Thoracic aorta (tissue), 2 donors: ENCODE data around the gene CAPN15. TPM values are rescaled to one million over a fixed set of nuclear protein-coding genes. Genes with fewer than 3 reads are reported as not detected.

Source experiments
- ATAC-seq: fragments of 150-250 bp; one replicate; pipeline ENCODE4 v1.8.0; 2017; ENCODE audit warnings: low read depth; ENCODE audit not compliant: insufficient number of reproducible peaks, low FRiP score
- DNase-seq: peaks from one replicate; pipeline ENCODE4 v3.0.0-alpha.2; 2020; ENCODE audit warnings: low spot score
- H3K27ac ChIP-seq, 2 donors: fragments of 200-600 bp; sonication (generic); 1 replicate in 1 of 2; 2 replicates in 1 of 2; pipeline ENCODE4 v1.5.1; 2016; ENCODE audit warnings: mild to moderate bottlenecking in 2 of 2, moderate library complexity in 2 of 2
- H3K27me3 ChIP-seq: fragments of 200-600 bp; sonication (generic); replicated peaks from 2 replicates; pipeline ENCODE4 v1.6.0; 2016; ENCODE audit warnings: mild to moderate bottlenecking; ENCODE audit not compliant: insufficient read depth
- H3K36me3 ChIP-seq: fragments of 200-600 bp; sonication (generic); one replicate; pipeline ENCODE4 v1.5.1; 2016
- H3K4me1 ChIP-seq, 2 donors: fragments of 200-600 bp; sonication (generic); 1 replicate in 1 of 2; 2 replicates in 1 of 2; pipeline versions ENCODE4 v1.5.1 to v1.6.0; 2016; ENCODE audit warnings: low read depth in 2 of 2, mild to moderate bottlenecking in 1 of 2; ENCODE audit not compliant: control insufficient read depth in 1 of 2
- H3K4me3 ChIP-seq: fragments of 200-600 bp; sonication (generic); 2 replicates; pipeline ENCODE4 v1.5.1; 2016; ENCODE audit warnings: mild to moderate bottlenecking
- H3K9me3 ChIP-seq: fragments of 200-600 bp; sonication (generic); 2 replicates; pipeline ENCODE4 v1.5.1; 2016
- total RNA-seq, 2 donors: library from RNA; depleted of rRNA; stranded (reverse); fragments of >200 nt; gene quantifications; one replicate each; pipeline versions ENCODE4 v1.1.0 to v1.2.3, GENCODE V29; 2016
- TF ChIP-seq, protein P1 (sequence below): fragments of 200-600 bp; sonication (generic); IDR thresholded peaks from one replicate; pipeline ENCODE4 v1.5.1; 2019; ENCODE audit warnings: antibody characterized with exemption

Gene CAPN15
- total RNA-seq, 2 donors from 2014 or later: 46.2 to 96.6 TPM

DNA sequence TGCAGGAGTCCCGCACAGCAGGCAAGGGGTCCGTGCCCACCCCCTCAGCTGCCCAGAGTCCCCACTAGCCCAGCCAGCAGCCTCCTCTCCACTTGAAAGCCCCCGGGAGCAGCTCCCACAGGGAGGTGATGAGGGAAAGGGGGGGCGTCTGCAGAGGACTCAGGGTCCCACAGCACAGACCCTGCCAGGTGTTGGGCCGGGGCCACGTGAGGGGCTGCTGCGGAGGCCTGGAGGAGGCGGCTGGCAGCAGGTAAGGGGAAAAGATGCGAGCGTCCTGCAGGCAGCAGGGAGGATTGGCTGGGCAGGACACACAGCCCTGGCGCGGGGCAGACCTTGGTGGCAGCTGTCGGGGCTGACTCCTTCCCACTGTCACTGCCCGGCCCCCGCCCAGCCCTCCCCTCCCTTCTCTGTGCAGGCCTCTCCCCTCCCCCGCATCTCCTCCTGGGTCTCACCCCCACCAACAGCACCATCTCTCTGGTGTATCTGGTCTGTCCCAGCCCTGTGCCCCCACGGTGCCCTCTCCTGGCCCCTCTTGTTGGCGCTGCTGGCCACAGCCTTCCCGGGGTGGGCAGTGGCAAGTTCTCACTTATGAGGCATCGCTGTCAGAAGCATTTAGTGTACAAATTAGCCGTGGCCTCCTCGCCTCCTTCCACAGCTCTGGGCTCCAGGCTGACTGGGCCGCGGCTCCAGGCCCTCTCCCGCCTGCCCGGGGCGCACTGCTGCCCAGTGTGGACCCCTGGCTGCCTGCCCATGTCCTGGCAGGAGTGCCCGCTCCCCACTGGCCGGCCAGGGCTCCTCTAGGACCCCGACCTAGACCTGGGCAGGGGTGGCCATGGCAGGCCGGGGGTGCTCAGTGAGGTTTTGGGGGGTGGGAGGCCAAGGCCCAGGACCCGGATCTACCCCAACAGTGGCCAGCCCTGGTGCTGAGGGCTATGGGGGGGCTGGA is 28.3 kb downstream of the CAPN15 start:
- TF ChIP-seq, protein P1, sequence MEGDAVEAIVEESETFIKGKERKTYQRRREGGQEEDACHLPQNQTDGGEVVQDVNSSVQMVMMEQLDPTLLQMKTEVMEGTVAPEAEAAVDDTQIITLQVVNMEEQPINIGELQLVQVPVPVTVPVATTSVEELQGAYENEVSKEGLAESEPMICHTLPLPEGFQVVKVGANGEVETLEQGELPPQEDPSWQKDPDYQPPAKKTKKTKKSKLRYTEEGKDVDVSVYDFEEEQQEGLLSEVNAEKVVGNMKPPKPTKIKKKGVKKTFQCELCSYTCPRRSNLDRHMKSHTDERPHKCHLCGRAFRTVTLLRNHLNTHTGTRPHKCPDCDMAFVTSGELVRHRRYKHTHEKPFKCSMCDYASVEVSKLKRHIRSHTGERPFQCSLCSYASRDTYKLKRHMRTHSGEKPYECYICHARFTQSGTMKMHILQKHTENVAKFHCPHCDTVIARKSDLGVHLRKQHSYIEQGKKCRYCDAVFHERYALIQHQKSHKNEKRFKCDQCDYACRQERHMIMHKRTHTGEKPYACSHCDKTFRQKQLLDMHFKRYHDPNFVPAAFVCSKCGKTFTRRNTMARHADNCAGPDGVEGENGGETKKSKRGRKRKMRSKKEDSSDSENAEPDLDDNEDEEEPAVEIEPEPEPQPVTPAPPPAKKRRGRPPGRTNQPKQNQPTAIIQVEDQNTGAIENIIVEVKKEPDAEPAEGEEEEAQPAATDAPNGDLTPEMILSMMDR: no peak
- H3K4me1 ChIP-seq: no peaks in the 10 kb centered on the region

DNA sequence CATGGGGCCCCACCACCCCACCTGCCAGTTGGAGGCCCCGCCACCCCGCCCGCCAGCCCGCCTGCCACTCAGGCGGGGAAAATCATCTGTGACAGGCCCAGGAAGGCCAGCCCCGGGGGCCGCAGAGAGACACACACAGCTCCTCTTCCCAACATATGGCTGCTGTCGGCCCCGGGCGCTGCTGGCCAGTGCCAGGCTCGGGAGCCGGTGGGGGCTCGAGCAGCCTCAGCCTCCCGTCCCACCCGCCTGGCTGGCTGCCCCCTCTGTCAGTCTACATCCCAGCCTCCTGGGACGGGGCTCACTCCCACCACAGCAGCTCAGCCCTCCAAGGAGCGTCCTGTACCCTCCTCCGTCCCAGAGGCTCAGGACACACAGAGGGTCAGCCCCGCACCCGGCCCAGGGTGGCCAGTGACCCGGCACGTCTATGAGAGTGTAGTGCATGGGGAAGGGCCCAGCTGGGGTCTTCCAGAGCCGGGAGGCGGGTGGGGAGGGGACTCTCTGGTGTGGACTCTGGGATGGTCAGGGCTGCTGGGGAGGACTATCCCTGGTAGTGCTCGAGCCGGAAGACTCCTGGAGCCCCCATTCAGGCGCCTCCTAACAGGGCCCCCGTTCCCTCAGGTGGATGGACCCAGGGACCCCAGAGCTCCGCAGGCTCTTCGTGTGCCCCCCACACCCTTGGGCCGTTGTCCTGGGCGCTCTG is 29.1 kb downstream of the CAPN15 start:
- Histone ChIP-seq H3K27ac (no peak overlapping the region), H3K9me3 (no peaks in the 10 kb centered on the region), H3K4me1 (no peaks in the 10 kb centered on the region), H3K4me3 (no peak overlapping the region), H3K36me3 (peaks cover 7% of the 10 kb centered on the region), H3K27me3 (no peaks in the 10 kb centered on the region)
- ATAC-seq (no peak), DNase-seq (no peak)
- TF ChIP-seq, protein P1: no peak

More for the DNA sequence above, 28.3 kb downstream of the CAPN15 start:
- H3K9me3 ChIP-seq: no peaks in the 10 kb centered on the region
- no peaks in the 10 kb centered on the region for H3K27me3 ChIP-seq
- peaks cover 7% of the 10 kb centered on the region for H3K36me3 ChIP-seq
- ATAC-seq (no peak), DNase-seq (no peak)
- H3K27ac ChIP-seq: no peak overlapping the region
- H3K4me3 ChIP-seq: no peak overlapping the region

DNA sequence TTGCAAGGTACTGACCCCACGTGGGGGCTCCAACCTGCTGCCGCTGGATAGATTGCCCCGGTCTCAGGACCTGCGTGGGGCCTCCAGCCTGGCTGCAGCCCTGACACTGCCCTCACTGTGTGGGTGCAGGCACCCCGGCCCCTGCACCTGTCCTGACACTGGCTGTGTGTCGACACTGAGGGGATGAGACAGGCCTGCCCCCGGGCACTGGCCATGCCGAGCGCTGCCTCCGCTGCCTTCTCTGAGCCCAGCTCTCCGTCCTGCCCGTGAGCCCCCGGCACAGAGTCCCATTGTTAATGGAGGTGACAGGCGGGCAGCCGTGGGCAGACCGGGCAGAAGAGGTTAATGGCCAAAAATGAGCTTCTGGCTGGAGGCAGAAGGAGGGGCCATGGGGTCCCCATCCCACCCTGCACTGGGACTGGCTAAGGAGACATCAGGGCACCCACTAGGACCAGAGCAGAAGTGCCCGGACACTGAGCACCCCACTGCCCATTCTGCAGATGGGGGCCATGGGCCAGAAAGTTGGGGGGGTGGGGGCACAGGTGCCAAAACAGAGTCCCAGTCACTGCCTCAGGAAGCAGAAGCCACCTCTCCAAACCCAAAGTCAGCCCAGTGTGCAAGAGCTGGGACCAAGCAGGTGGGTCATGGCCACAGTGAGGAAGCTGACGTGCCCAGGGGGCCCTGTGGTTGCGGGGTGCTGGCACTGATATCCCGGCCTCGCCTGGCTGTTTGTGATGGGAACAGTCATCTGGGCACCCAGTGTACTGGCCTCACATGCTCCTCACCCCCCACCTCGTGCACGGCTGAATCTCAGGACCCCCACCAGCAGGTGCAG is 30.2 kb downstream of the CAPN15 start:
- no peaks in the 10 kb centered on the region for H3K9me3 ChIP-seq
- H3K27ac ChIP-seq: no peak overlapping the region
- H3K4me3 ChIP-seq: no peak overlapping the region
- H3K4me1 ChIP-seq: no peaks in the 10 kb centered on the region
- TF ChIP-seq, protein P1: no peak
- H3K36me3 ChIP-seq: peaks cover 3% of the 10 kb centered on the region
- ATAC-seq: no peak
- DNase-seq: no peak
- no peaks in the 10 kb centered on the region for H3K27me3 ChIP-seq

DNA sequence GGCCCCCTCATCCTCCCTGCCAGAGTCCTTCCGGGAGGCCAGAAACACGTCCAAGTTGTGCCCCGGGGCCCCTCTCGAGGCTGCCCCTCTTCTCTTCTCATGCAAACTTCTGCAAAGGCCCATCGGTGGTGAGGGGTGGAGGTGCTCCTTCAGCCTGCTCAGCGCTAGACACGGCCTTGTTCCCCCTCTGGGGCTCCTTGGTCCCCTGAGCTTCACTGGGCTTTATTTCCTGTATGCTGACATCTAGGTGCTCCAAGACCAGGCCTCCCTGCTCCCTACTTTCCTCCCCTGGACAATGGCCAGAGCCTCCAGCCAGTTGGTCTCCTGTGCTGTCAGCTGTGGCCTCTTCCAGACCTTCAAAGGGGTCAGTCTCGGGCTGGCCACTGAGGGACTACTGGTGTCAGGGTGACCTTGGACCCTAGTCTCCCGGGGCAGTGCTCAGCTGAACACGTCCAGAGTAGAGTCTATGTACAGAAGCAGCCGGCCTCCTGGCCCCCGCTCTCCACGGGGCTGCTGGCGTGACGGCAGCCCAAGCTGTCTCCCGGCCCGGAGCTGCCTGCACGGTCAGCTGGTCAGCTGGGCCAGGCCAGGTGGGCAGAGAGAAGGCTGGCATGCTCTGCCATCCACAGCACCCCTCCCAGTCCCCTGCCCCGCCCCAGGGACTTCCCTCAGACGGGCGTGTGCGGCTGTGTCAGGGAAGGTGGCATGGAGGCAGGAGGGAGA is 30.9 kb downstream of the CAPN15 start:
- Histone ChIP-seq H3K27me3 (no peaks in the 10 kb centered on the region), H3K36me3 (no peaks in the 10 kb centered on the region), H3K4me3 (no peak overlapping the region), H3K9me3 (no peaks in the 10 kb centered on the region), H3K27ac (no peak overlapping the region), H3K4me1 (no peaks in the 10 kb centered on the region)
- no peak for DNase-seq
- ATAC-seq: no peak
- TF ChIP-seq, protein P1: no peak
